ENCODE data around the gene IBSP.

IBSP gene

GRCh38 chr4:87785731-87786509 is 13.4 kb upstream of the IBSP start:
- Histone ChIP-seq H3K4me2 (ENCODE audit: low read length) (no peak overlapping the region), H4K20me1 (ENCODE audit: insufficient read depth, low read length) (no peaks in the 10 kb centered on the region), H3K36me3 (ENCODE audit: insufficient read depth, low read length) (no peaks in the 10 kb centered on the region), H3K27ac (ENCODE audit: low read depth, low read length, poor library complexity, severe bottlenecking) (no peak overlapping the region), H3K9me3 (ENCODE audit: low read length) (no peaks in the 10 kb centered on the region), H3K27me3 (ENCODE audit: insufficient read depth, low read length) (no peaks in the 10 kb centered on the region), H3F3A (ENCODE audit: insufficient read depth, low read length) (no peaks in the 10 kb centered on the region), H3K9ac (ENCODE audit: low read length) (no peak overlapping the region), H3K79me2 (ENCODE audit: insufficient read depth, low read length) (no peaks in the 10 kb centered on the region), H3K4me3 (ENCODE audit: low read depth, low read length, poor library complexity, severe bottlenecking) (no peak overlapping the region), H2AFZ (ENCODE audit: low read length) (no peak overlapping the region), H3K4me1 (ENCODE audit: insufficient read depth, low read length, severe bottlenecking) (no peaks in the 10 kb centered on the region), H3K9me2 (ENCODE audit: low read depth, low read length) (no peaks in the 10 kb centered on the region)
- TF ChIP-seq EZH2 (IDR thresholded peaks at IDR 0.05; ENCODE audit: borderline replicate concordance, low read length) (no peak), CTCF (IDR thresholded peaks at IDR 0.05; ENCODE audit: low read length) (no peak)

- H3K27me3 ChIP-seq (ENCODE audit: insufficient read depth, low read length), result no peaks in the 10 kb centered on the region
- no peaks in the 10 kb centered on the region for H3K36me3 ChIP-seq (ENCODE audit: insufficient read depth, low read length)
- H3K9me2 ChIP-seq (ENCODE audit: low read depth, low read length), result no peaks in the 10 kb centered on the region
- no peaks in the 10 kb centered on the region for H3K79me2 ChIP-seq (ENCODE audit: insufficient read depth, low read length)
- TF ChIP-seq EZH2 (IDR thresholded peaks at IDR 0.05; ENCODE audit: borderline replicate concordance, low read length), result no peak
- TF ChIP-seq CTCF (IDR thresholded peaks at IDR 0.05; ENCODE audit: low read length), result no peak
- H3K4me2 ChIP-seq (ENCODE audit: low read length), result no peak overlapping the region
- H3K9me3 ChIP-seq (ENCODE audit: low read length), result no peaks in the 10 kb centered on the region
- no peak overlapping the region for H3K27ac ChIP-seq (ENCODE audit: low read depth, low read length, poor library complexity, severe bottlenecking)
- H4K20me1 ChIP-seq (ENCODE audit: insufficient read depth, low read length), result no peaks in the 10 kb centered on the region
- H2AFZ ChIP-seq (ENCODE audit: low read length), result no peak overlapping the region
- H3K4me1 ChIP-seq (ENCODE audit: insufficient read depth, low read length, severe bottlenecking), result no peaks in the 10 kb centered on the region
- H3K9ac ChIP-seq (ENCODE audit: low read length), result no peak overlapping the region
- no peak overlapping the region for H3K4me3 ChIP-seq (ENCODE audit: low read depth, low read length, poor library complexity, severe bottlenecking)
- no peaks in the 10 kb centered on the region for H3F3A ChIP-seq (ENCODE audit: insufficient read depth, low read length)
Observed at GRCh38 chr4:87802858-87803257, 3.5 kb downstream of the IBSP start.

- H3K4me2 ChIP-seq (ENCODE audit: low read length), result no peak overlapping the region
- no peak overlapping the region for H3K27ac ChIP-seq (ENCODE audit: low read depth, low read length, poor library complexity, severe bottlenecking)
Observed at GRCh38 chr4:87803421-87803820, 4.1 kb downstream of the IBSP start.

More at GRCh38 chr4:87803421-87803820, 4.1 kb downstream of the IBSP start:
- H3K27me3 ChIP-seq (ENCODE audit: insufficient read depth, low read length), result no peaks in the 10 kb centered on the region
- H4K20me1 ChIP-seq (ENCODE audit: insufficient read depth, low read length), result no peaks in the 10 kb centered on the region
- no peak overlapping the region for H3K9ac ChIP-seq (ENCODE audit: low read length)
- TF ChIP-seq EZH2 (IDR thresholded peaks at IDR 0.05; ENCODE audit: borderline replicate concordance, low read length), result no peak
- no peak for TF ChIP-seq CTCF (IDR thresholded peaks at IDR 0.05; ENCODE audit: low read length)
- H3K9me2 ChIP-seq (ENCODE audit: low read depth, low read length), result no peaks in the 10 kb centered on the region
- no peak overlapping the region for H2AFZ ChIP-seq (ENCODE audit: low read length)
- no peaks in the 10 kb centered on the region for H3K9me3 ChIP-seq (ENCODE audit: low read length)
- no peaks in the 10 kb centered on the region for H3K79me2 ChIP-seq (ENCODE audit: insufficient read depth, low read length)
- no peaks in the 10 kb centered on the region for H3F3A ChIP-seq (ENCODE audit: insufficient read depth, low read length)
- H3K4me1 ChIP-seq (ENCODE audit: insufficient read depth, low read length, severe bottlenecking), result no peaks in the 10 kb centered on the region
- H3K36me3 ChIP-seq (ENCODE audit: insufficient read depth, low read length), result no peaks in the 10 kb centered on the region
- H3K4me3 ChIP-seq (ENCODE audit: low read depth, low read length, poor library complexity, severe bottlenecking), result no peak overlapping the region
